ENCODE measurements around the gene UBAP2.
A peak's percentile ranks its signal among the peaks of the same experiment; 100 is the strongest.
"Not testable (repeated sequence)": the region's sequence is repeated elsewhere in the genome, so short reads cannot be mapped to it uniquely, and the experiment has no call there.

Gene UBAP2

DNA sequence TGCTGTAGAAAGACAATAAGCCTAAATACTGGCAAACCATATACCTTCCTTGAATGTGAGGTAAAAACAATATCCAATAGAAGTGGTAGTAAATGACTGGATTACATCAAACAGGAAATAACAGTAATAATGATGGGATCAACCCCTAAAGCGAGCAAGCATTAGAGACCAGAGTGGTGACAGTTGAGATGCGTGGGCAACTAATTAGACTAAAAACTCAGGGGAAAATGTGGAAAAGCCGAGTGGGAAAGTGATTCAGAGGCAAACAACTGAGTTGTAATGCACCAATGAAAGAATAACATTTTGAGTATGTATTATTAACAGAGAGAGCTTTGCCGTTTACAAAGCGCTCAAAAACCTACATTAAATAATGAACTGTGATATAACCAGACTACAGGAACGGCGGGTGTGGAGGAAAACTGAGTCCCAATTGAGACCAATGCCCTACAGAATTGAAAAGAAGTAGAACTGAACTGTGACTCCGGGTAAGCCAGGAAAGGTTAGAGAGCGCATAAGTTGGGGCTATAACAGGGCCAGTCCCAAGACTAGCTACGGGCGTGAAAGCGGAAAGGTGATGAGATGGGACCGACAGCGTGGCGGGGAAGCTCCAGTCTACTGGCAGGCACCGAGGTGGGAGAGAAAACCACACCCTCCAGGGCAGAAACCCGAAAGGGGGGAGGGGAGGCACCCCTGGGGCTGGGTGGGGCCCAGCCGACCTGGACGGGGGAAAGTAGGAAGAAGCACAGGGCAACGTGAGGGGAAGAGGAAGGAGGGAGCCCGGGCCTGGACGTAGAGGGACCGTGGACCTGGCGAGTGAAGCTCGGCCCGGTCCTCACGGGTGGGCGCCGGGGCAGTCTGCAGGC, 592 bp downstream of the UBAP2 start:
- DNase-seq, result peak; percentile 28

DNA sequence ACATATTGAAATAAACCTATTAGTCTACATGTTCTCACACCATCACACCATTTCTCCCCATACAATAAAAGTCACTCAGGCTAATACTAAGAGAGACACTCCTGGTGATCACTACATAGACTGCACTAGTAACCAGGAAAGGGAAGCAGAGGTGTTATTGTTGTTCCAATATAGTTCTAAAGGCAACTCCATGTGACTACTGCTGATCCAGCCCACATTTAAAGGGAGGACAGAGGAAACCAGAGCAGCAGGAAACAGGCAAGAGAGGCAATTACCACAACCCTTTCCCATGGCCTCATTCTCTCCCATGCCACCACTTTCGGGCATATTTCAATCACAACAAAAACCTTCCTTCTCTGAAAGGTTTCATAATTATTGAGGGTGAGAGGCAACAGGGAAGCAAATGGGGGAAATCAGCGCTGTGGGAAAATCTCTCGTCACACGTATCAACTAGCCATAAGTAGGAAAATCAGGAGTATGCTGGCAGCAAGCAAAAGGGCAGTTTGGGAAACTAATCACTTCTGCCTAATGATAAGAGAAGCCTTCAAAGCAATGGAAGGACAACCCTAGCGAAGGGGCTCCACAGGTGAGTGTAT, 1.8 kb downstream of the UBAP2 start:
- no peak for DNase-seq

- DNase-seq, result no peak
These were observed 2.8 kb downstream of the UBAP2 start for GRCh38 chr9:34045903-34046302.

- DNase-seq, result not testable (repeated sequence)
These were observed 6.6 kb downstream of the UBAP2 start for GRCh38 chr9:34042074-34042473.

DNA sequence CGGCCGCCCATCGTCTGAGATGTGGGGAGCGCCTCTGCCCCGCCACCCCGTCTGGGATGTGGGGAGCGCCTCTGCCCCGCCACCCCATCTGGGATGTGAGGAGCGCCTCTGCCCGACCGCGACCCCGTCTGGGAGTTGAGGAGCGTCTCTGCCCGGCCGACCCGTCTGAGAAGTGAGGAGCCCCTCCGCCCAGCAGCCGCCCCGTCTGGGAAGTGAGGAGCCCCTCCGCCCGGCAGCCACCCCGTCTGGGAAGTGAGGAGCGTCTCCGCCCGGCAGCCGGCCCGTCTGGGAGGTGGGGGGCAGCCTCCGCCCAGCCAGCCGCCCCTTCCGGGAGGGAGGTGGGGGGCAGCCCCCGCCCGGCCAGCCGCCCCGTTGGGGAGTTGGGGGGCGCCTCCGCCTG, 9.8 kb downstream of the UBAP2 start:
- not testable (repeated sequence) for DNase-seq

- DNase-seq, result no peak
These were observed 11.1 kb downstream of the UBAP2 start for GRCh38 chr9:34037626-34038025.

GRCh38 chr9:34036625-34037024, 12.1 kb downstream of the UBAP2 start:
- DNase-seq, result no peak

DNA sequence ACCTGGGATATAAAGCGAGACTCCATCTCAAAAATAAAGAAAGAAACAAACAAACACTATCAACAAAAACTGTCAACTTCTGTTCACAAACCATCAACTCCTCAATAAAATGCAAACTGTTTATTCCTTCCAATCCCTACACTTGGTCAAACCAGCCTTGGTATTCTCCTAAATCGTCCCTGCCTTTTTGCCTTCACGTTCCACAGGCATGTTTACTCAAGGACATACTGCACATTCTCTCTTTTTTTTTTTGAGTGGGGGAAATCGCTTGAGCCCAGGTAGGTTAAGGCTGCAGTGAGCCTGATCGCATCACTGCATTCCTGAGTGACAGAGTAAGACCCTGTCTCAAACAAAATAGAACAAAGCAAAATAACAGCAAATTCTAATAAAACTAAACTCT, 13.0 kb downstream of the UBAP2 start:
- DNase-seq, result no peak

GRCh38 chr9:34034698-34035065, 14.0 kb downstream of the UBAP2 start:
- DNase-seq, result no peak

- no peak for DNase-seq
These were observed 16.1 kb downstream of the UBAP2 start for GRCh38 chr9:34032631-34033030.

DNA sequence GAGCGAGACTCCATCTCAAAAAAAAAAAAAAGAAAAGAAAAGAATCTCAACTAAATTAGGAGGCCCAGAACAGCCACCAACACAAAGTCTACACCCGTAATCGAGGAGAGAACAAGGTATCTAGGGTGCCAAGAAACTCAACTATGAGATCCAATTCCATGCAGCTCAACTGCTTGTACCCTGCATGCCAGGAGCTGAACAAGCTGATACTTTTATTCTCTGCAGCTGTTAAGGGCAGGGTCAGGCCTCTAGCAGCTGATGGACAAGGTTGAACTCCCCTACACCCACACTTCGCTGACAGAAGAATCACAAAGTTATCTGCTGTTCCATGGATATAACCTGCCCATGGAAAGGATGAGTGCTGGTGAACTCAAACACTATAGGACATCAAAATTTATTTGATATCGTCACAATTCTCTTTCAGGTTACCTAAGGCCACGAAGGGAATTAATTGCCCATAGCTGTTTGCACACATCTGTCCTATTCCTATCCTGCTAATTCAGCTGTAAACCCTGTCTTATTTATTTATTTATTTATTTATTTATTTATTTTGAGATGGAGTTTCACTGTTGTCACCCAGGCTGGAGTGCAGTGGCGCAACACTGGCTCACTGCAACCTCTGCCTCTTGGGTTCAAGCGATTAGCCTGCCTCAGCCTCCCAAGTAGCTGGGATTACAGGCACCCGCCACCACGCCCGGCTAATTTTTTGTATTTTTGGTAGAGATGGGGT, 20.7 kb downstream of the UBAP2 start:
- no peak for DNase-seq

GRCh38 chr9:34025811-34026210, 22.9 kb downstream of the UBAP2 start:
- DNase-seq, result no peak

GRCh38 chr9:34025062-34025461, 23.6 kb downstream of the UBAP2 start:
- no peak for DNase-seq

- not testable (repeated sequence) for DNase-seq
These were observed 24.2 kb downstream of the UBAP2 start for GRCh38 chr9:34024476-34024875.

GRCh38 chr9:34016149-34016548, 32.5 kb downstream of the UBAP2 start:
- no peak for DNase-seq

DNA sequence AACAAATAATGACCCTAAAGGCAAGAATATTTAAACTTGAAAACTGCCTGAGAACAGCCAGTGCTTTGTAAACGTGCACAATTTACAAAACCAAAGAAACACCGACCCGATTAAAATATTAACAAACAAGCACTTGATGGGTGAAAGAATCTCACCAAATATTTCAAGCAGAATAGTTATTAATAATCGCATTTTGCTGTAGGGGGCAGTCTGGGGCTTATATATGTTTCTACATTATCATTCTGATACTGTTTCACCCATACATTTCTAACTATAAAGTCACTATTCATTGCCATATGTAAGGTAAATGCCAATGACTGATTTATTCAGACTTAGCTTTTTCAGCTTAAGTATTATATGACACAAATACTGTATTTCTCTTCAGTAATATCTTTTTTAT, 37.7 kb downstream of the UBAP2 start:
- DNase-seq, result no peak

DNA sequence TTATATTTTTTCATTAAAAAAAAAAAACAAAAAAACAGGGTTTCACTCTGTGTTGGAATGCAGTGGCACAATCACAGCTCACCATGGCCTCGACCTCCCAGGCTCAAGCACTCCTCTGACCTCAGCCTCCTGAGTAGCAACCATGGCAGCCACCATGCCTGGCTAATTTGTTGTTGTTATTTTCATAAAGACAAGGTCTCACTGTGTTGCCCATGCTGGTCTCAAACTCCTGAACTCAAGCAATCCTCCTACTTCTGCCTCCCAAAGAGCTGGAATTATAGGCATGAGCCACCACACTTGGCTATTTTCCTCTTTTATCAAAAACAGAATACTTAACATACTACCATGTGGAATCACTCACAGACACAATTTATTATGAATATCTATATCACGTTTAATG, 46.7 kb downstream of the UBAP2 start:
- no peak for DNase-seq

GRCh38 chr9:34001298-34001697, 47.4 kb downstream of the UBAP2 start:
- no peak for DNase-seq

- no peak for DNase-seq
These were observed 53.2 kb downstream of the UBAP2 start for GRCh38 chr9:33995449-33995848.

GRCh38 chr9:33993104-33993503, 55.6 kb downstream of the UBAP2 start:
- DNase-seq, result no peak

DNA sequence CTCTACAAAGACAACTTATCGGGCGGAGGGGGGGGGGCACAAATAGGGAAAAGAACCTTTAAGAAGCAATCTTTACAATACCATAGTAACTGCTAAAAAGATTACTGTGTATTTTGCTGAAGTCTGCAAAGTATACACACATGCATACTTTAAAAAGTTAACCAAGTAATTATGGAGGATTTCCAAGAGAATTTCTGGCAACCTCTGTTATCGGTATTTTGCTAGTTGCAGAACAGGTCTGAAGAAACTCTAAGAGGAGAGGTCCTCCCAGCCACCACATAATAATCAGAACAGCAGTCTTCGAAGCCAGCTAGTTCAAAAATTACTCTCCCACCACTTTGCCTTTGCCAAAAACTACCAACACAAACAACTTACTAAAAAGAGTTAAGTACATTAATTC, 56.1 kb downstream of the UBAP2 start:
- no peak for DNase-seq

GRCh38 chr9:33988219-33988890, 60.3 kb downstream of the UBAP2 start:
- no peak for DNase-seq

- DNase-seq, result no peak
These were observed 72.3 kb downstream of the UBAP2 start for GRCh38 chr9:33976414-33976813.

All from effector CD4-positive, alpha-beta T cell (primary cell).